Skeletal muscle tissue (tissue), 4 donors: ENCODE data around the gene CYB5R3. TPM values are rescaled to one million over a fixed set of nuclear protein-coding genes. Genes with fewer than 3 reads are reported as not detected.
"Not testable (repeated sequence)": the region's sequence is repeated elsewhere in the genome, so short reads cannot be mapped to it uniquely, and the experiment has no call there.

ENCODE experiments used
- H3K27ac ChIP-seq: one replicate; pipeline ENCODE4 v1.7.0; 2013; ENCODE audit warnings: mild to moderate bottlenecking, low read depth, low read length, inconsistent platforms
- H3K27me3 ChIP-seq, 3 donors: one replicate each; pipeline ENCODE4 v1.7.0; 2013; ENCODE audit warnings: low read length in 3 of 3; ENCODE audit not compliant: control insufficient read depth in 3 of 3, insufficient read depth in 3 of 3
- H3K36me3 ChIP-seq, 3 donors: one replicate each; pipeline ENCODE4 v1.7.0; 2013; ENCODE audit warnings: low read length in 3 of 3; ENCODE audit not compliant: control insufficient read depth in 3 of 3, insufficient read depth in 3 of 3
- H3K4me1 ChIP-seq, 3 donors: one replicate each; pipeline ENCODE4 v1.7.0; 2013; ENCODE audit warnings: low read length in 3 of 3, mild to moderate bottlenecking in 3 of 3; ENCODE audit not compliant: control insufficient read depth in 3 of 3, insufficient read depth in 3 of 3
- H3K4me3 ChIP-seq, 3 donors: one replicate each; pipeline ENCODE4 v1.7.0; 2013; ENCODE audit warnings: low read length in 3 of 3
- H3K9ac ChIP-seq, 3 donors: one replicate each; pipeline ENCODE4 v1.7.0; 2013; ENCODE audit warnings: low read length in 3 of 3, mild to moderate bottlenecking in 3 of 3, moderate library complexity in 2 of 3, low read depth in 1 of 3
- H3K9me3 ChIP-seq, 3 donors: one replicate each; pipeline ENCODE4 v1.7.0; 2013; ENCODE audit warnings: low read length in 3 of 3; ENCODE audit not compliant: control insufficient read depth in 3 of 3
- total RNA-seq: library from RNA; depleted of rRNA; stranded (reverse); fragments of >200 nt; gene quantifications from one replicate; pipeline ENCODE4 v1.2.3, GENCODE V29; 2014
- donor health status: Osteomylitis.

The CYB5R3 gene
- total RNA-seq, 1 donor from 2014 or later, result 28.7 TPM

DNA sequence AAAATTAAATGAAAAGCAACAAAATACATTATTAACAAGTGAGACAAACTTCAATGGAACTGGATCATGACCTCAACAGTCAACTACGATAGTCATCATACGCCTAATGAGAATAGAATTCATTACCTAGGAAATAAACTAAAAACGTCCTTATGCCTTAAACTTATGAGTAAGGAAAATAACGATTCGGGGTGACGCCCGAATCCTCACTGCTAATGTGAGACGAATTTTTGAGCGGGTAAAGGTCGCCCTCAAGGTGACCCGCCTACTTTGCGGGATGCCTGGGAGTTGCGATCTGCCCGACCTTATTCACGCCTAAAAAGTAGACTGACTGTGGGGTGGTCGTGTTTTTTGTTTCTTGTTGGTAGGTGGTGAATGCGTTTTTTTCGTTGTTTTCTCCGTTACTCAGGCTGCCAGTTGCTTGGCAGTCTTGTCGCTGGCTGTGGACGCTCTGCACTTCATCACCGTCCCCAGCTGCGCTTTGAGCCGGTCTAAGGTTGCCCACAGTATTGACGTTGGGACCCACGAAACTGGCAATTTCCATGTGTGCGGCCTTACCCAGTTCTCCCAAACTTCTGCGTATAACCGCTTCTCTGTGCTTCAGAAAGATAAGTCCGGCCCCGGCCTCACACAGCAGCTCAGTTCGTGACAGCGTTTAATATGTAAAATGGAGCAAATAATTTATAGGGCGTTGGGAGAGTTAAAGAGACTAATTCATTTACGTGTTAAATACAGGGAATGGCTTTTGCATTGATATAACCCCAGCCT is 33.9 kb downstream of the CYB5R3 start:
- H3K9ac ChIP-seq, result peak overlapping the region; percentile 88 to 94 (median 94)

DNA sequence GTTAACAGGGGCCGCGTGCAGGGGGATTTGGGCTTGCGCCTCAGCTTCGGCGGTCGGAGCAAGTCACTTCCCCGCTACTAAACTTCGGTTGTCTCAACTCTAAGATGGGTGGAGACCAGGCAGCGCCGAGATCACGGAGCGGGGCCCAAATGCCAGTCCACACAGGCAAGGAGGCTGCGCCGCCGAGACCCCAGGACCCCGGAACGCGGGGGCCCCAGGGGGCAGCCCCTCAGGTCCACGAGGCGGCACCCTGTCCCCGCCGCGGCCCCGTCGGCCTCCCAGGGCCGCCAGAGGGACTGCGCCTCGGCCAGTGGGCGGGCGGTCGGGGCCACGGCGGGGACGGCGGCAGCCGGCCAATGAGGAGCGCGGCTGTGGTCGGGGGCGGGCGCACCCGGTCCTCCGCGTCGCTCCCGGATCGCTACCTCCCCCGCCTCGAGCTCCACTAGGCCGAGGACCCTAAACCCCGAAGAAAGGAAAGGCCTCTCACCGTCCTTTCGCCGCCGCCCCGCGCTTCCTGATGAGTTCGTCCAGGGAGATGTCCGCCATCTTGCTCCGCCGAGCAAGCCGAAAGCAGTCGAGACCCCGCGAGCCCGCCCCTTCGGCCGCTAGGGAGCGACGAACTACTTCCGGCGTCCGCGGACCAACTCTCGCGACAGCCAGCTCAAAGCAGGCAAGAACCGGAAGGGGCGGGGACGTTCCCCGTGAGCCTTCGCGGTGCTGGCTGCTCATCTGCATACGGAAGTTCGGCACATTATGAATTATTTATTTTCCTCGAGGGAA is 34.7 kb downstream of the CYB5R3 start, which contains the start of gene POLDIP3:
TSS of gene POLDIP3 (minus strand) at position 572 of the 780 bp plus-strand sequence. CDS start at position 546, 26 bp downstream.
- H3K9me3 ChIP-seq, result no peaks in the 10 kb centered on the region
- H3K4me1 ChIP-seq, result peaks cover 45 to 51% (median 48%) of the 10 kb centered on the region in 3 donors
- peak within 1 kb of the TSS; percentile 86 to 91 (median 88) for H3K4me3 ChIP-seq
- peak within 1 kb of the TSS; percentile 88 to 94 (median 94) for H3K9ac ChIP-seq
- H3K27ac ChIP-seq, result peak within 1 kb of the TSS; percentile 94
- H3K36me3 ChIP-seq, result peaks cover 3 to 7% (median 4%) of the 10 kb centered on the region in 3 donors
- no peaks in the 10 kb centered on the region for H3K27me3 ChIP-seq

More for the DNA sequence above, 33.9 kb downstream of the CYB5R3 start:
- Histone ChIP-seq H3K27me3 (no peaks in the 10 kb centered on the region), H3K36me3 (peaks cover 10 to 13% (median 11%) of the 10 kb centered on the region in 3 donors), H3K4me3 (peak overlapping the region; percentile 66 to 88 (median 86)), H3K4me1 (peaks cover 44 to 51% (median 44%) of the 10 kb centered on the region in 3 donors), H3K9me3 (no peaks in the 10 kb centered on the region), H3K27ac (peak overlapping the region; percentile 94)

DNA sequence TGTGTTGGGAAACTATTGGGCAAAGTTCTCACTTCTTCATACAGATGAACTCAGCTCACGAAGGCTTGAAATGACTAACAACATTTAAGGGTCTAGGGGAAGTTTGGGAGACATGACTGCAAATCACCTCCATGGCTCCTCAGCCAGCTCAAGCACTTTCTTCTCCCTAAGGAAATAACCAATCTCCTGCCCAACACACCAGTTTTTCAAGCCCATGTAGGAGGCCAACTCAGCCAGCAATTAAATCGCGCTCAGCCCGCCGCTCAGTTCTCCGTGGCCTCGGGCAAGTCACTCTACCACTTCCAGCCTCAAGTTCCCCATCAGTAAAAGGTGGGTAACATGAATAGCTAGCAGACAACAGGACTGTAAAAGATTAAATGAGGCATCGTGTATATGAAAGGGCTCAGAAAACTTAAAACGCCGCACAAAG is 35.3 kb downstream of the CYB5R3 start:
- peak overlapping the region; percentile 88 to 94 (median 94) for H3K9ac ChIP-seq
- H3K27me3 ChIP-seq, result no peaks in the 10 kb centered on the region
- H3K4me3 ChIP-seq, result peak overlapping the region; percentile 86 to 91 (median 88)
- no peaks in the 10 kb centered on the region for H3K9me3 ChIP-seq
- H3K4me1 ChIP-seq, result peaks cover 51 to 57% (median 54%) of the 10 kb centered on the region in 3 donors
- H3K27ac ChIP-seq, result peak overlapping the region; percentile 94
- peaks cover 0 to 3% (median 0%) of the 10 kb centered on the region in 3 donors for H3K36me3 ChIP-seq

DNA sequence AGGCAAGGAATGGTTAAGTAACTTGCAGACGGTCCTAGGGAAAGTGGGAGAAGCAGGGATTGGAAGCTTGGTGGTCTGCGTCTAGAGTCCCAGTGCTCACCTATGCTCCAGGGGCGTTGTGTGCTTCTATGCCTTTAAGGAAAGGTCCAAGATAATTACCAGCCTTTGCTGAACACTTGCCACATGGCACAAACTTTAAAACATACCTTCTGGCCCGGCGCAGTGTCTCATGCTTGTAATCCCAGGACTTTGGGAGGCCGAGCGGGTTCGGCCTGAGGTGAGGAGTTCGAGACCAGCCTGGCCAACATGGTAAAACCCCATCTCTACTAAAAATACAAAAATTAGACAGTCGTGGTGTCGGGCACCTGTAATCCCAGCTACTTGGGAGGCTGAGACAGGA is 36.9 kb downstream of the CYB5R3 start:
- Histone ChIP-seq H3K36me3 (peaks cover 3 to 4% (median 3%) of the 10 kb centered on the region in 3 donors), H3K4me3 (peak overlapping the region in 2 of 3 donors; percentile 48 to 54), H3K27ac (no peak overlapping the region), H3K9ac (peak overlapping the region; percentile 11 to 74 (median 68)), H3K27me3 (no peaks in the 10 kb centered on the region), H3K4me1 (peaks cover 55 to 60% (median 59%) of the 10 kb centered on the region in 3 donors), H3K9me3 (no peaks in the 10 kb centered on the region)

DNA sequence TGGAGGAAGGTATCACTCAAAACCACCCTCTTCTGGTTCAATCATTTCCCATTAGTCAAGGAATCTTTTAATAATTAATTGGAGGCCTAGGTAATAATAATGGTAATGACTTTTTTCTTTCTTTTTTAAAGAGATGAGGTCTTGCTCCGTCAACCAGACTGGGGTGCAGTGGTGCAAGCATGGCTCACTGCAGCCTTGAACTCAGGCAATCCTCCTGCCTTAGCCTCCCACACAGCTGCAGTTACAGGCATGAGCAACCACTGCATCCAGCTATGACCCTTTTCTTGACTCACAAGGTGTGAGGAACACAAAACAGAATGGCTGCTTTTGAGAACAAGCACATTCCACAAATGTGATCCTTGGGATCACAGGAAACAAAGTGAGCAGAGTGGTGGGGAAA is 38.1 kb downstream of the CYB5R3 start:
- Histone ChIP-seq H3K4me1 (peaks cover 51 to 64% (median 58%) of the 10 kb centered on the region in 3 donors), H3K36me3 (peaks cover 3 to 4% (median 3%) of the 10 kb centered on the region in 3 donors), H3K9ac (no peak overlapping the region), H3K4me3 (no peak overlapping the region), H3K27me3 (no peaks in the 10 kb centered on the region), H3K9me3 (no peaks in the 10 kb centered on the region), H3K27ac (no peak overlapping the region)

DNA sequence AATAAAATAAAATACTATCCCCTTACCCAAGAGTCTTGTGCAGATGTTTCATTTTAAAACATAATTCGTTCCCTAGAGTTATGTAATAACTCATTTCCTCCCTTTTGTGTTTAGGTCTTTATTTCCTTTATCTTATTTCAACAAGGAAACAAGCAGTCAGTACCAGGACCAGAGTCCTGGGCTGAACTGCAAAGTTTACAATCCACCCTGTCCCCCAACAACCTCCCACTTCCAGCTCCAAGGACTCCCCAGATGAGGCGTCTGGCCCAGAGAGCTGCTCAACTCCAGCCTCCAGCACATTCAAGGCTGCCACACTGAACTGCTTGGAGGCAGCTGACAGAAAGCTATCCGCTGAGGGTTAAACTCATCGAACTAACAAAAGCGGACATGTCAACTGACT is 39.0 kb downstream of the CYB5R3 start:
- Histone ChIP-seq H3K27me3 (no peaks in the 10 kb centered on the region), H3K4me3 (no peak overlapping the region), H3K9ac (peak overlapping the region in 1 of 3 donors; percentile 23), H3K36me3 (peaks cover 3 to 8% (median 7%) of the 10 kb centered on the region in 3 donors), H3K9me3 (no peaks in the 10 kb centered on the region), H3K27ac (no peak overlapping the region), H3K4me1 (peaks cover 43 to 57% (median 55%) of the 10 kb centered on the region in 3 donors)

DNA sequence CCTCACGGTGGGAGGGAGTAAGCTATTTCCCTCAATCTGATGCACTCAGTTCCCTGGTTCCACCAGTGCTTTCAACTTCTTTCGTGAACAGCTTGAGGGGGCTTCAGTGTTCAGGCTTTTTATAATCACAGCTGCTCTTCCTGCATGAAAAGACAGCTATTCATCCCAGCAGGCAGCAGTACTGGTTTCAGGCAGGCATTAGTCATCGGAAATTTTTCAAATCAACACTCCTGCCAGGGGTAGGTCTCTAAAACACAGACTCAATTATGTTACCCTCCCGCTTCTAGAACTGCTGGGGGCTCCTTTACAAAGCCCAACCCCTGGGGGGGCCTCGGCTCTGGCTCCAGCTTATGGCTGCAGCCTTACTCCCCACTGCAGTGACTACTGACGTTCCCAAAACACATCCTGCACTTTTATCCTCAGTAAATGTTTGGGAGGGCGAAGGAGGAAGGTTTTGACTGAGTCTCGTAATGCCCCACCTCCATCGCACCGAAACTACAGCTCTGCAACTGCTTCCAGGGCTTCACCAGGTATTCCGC is 40.3 kb downstream of the CYB5R3 start:
- H3K9me3 ChIP-seq, result no peaks in the 10 kb centered on the region
- peaks cover 3 to 8% (median 7%) of the 10 kb centered on the region in 3 donors for H3K36me3 ChIP-seq
- H3K9ac ChIP-seq, result peak overlapping the region in 2 of 3 donors; percentile 52 to 54
- peaks cover 47 to 59% (median 56%) of the 10 kb centered on the region in 3 donors for H3K4me1 ChIP-seq
- peak overlapping the region; percentile 38 for H3K27ac ChIP-seq
- no peaks in the 10 kb centered on the region for H3K27me3 ChIP-seq
- H3K4me3 ChIP-seq, result no peak overlapping the region

DNA sequence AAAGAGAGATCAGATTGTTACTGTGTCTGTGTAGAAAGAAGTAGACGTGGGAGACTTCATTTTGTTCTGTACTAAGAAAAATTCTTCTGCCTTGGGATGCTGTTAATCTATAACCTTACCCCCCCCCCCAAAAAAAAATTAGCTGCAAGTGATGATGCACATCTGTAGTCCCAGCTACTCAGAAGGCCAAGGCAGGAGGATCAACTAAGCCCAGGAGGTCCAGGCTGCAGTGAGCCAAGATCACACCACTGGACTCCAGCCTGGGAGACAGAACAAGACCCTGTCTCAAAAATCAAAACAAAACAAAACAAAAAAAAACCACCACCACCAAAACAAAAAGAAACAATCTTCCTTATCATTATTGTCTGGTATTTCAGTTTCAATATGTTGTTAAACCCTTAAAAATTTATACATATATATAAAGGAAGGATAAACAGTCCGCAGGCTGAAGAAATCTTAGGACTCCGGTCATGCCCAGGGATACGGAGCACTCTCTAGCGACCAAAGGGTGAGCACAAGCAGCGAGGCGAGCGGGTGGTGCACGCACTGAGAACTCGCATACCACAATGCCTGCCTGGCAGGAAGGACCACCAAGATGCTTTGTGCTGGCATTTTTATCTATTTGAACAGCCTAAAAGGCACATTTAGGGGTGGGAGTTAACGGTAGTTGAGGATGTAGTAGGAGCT is 40.9 kb downstream of the CYB5R3 start:
- Histone ChIP-seq H3K27ac (no peak overlapping the region), H3K36me3 (peaks cover 3 to 10% (median 7%) of the 10 kb centered on the region in 3 donors), H3K27me3 (no peaks in the 10 kb centered on the region), H3K9ac (peak overlapping the region in 2 of 3 donors; percentile 3 to 54), H3K9me3 (no peaks in the 10 kb centered on the region), H3K4me3 (no peak overlapping the region), H3K4me1 (peaks cover 42 to 54% (median 51%) of the 10 kb centered on the region in 3 donors)

DNA sequence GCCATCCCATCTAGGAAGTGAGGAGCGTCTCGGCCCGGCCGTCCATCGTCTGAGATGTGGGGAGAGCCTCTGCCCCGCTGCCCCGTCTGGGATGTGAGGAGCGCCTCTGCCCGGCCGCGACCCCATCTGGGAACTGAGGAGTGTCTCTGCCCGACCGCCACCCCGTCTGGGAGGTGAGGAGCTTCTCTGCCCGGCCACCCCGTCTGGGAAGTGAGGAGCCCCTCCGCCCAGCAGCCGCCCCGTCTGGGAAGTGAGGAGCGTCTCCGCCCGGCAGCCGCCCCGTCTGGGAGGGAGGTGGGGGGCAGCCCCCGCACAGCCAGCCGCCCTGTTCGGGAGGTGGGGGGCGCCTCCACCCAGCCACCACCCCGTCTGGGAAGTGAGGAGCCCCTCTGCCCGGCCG is 41.6 kb downstream of the CYB5R3 start:
- not testable (repeated sequence) for H3K4me3 ChIP-seq, H3K27ac ChIP-seq, H3K9me3 ChIP-seq, H3K9ac ChIP-seq, H3K27me3 ChIP-seq
- Histone ChIP-seq H3K36me3 (peaks cover 6 to 16% (median 11%) of the 10 kb centered on the region in 3 donors), H3K4me1 (peaks cover 35 to 48% (median 45%) of the 10 kb centered on the region in 3 donors)
